Sigmoid colon (tissue), 7 donors: Measurements from ENCODE around the gene DCHS1. TPM values are rescaled to one million over a fixed set of nuclear protein-coding genes. Genes with fewer than 3 reads are reported as not detected.
"Not testable (repeated sequence)": the region's sequence is repeated elsewhere in the genome, so short reads cannot be mapped to it uniquely, and the experiment has no call there.

Experiments used
- DNase-seq: peaks from one replicate; pipeline ENCODE4 v3.0.0-alpha.2; 2019
- H3K27ac ChIP-seq, 4 donors: fragments of 200-600 bp; sonication (generic); one replicate each; pipeline ENCODE4 v1.5.1; 2016 to 2019; ENCODE audit warnings: mild to moderate bottlenecking in 1 of 4
- H3K27me3 ChIP-seq, 3 donors: fragments of 200-600 bp; sonication (generic); one replicate each; pipeline ENCODE4 v1.5.1; 2019; ENCODE audit warnings: mild to moderate bottlenecking in 1 of 3
- H3K36me3 ChIP-seq, 4 donors: fragments of 200-600 bp; sonication (generic); one replicate each; pipeline ENCODE4 v1.5.1; 2016 to 2019
- H3K4me1 ChIP-seq, 4 donors: fragments of 200-600 bp; sonication (generic); one replicate each; pipeline ENCODE4 v1.5.1; 2017 to 2019
- H3K4me3 ChIP-seq, 4 donors: fragments of 200-600 bp; sonication (generic); one replicate each; pipeline ENCODE4 v1.5.1; 2017 to 2019; ENCODE audit warnings: mild to moderate bottlenecking in 2 of 4, moderate library complexity in 1 of 4
- H3K9me3 ChIP-seq, 4 donors: fragments of 200-600 bp in 3 of 4; sonication (generic) in 3 of 4; one replicate each; pipeline versions ENCODE4 v1.5.1 to v1.6.1; 2013 to 2019
- CTCF ChIP-seq, 4 experiments: fragments of 450-650 bp in 3 of 4; fragments of 200-600 bp in 1 of 4; IDR thresholded peaks; one replicate each; pipeline ENCODE4 v1.5.1; 2016 to 2019; ENCODE audit warnings: antibody characterized with exemption in 4 of 4, mild to moderate bottlenecking in 3 of 4, moderate library complexity in 2 of 4
- EP300 ChIP-seq, 4 donors: sonication (generic); formaldehyde crosslinking; IDR thresholded peaks; one replicate each; pipeline ENCODE4 v1.6.1; 2017; ENCODE audit warnings: antibody characterized with exemption in 4 of 4
- POLR2A ChIP-seq, 2 donors: fragments of 450-650 bp; IDR thresholded peaks; one replicate each; pipeline ENCODE4 v1.6.1; 2016; ENCODE audit warnings: antibody characterized with exemption in 2 of 2, mild to moderate bottlenecking in 2 of 2, moderate library complexity in 2 of 2
- POLR2AphosphoS5 ChIP-seq, 4 donors: sonication (generic); formaldehyde crosslinking; IDR thresholded peaks; one replicate each; pipeline ENCODE4 v1.6.1; 2017; ENCODE audit warnings: antibody characterized with exemption in 4 of 4
- WGBS, 2 donors: extraction: QIAGEN DNeasy Blood & Tissue Kit; methylation state at CpG; one replicate each; pipeline ENCODE4 v1.1.7; 2013; 5-methylcytosine and 5-hydroxymethylcytosine counted together
- intact Hi-C: fragments of 100-400 bp; cut with DNase I; formaldehyde crosslinking; loops from one replicate; pipeline ENCODE4 v1.15.1; 2023
- polyA plus RNA-seq, 3 donors: library from polyadenylated mRNA; stranded (reverse); fragments of 200-250 nt; gene quantifications; one replicate each; pipeline ENCODE4 v1.2.3, GENCODE V29; 2013
- total RNA-seq, 4 donors: library from RNA; depleted of rRNA; stranded (reverse); fragments of >200 nt; gene quantifications; one replicate each; pipeline ENCODE4 v1.1.0, GENCODE V29; 2016
- donor health status: healthy with polysubstance abuse.
- donor health status: Bipolar disorder and iron deficiency.
- donor health status: healthy.

Gene DCHS1
- total RNA-seq, result 10 to 100 TPM; 21.7 to 57.1 (median 32.2) TPM
- polyA plus RNA-seq, result 1 to 10 TPM in 1 of 3 donors, under 1 TPM in 2; under 0.01 to 6.3 (median 0.46) TPM

GRCh38 chr11:6655790-6656583 lies at the start of gene DCHS1:
Gene DCHS1 (minus strand): TSS chr11:6655809. CDS start chr11:6641613, 14,196 bp downstream.
- peak; percentile 75 for DNase-seq
- Histone ChIP-seq H3K4me1 (peaks cover 0 to 34% (median 24%) of the 10 kb centered on the region in 4 donors), H3K36me3 (no peaks in the 10 kb centered on the region), H3K4me3 (peak within 1 kb of the TSS; percentile 48 to 68 (median 64)), H3K27ac (peak within 1 kb of the TSS; percentile 72 to 91 (median 84)), H3K9me3 (no peaks in the 10 kb centered on the region), H3K27me3 (no peaks in the 10 kb centered on the region)
- intact Hi-C loops, result loop anchor here (2.0 kb wide), 1 partner anchor 37 kb away; the partner anchor contains the start of gene TPP1
- WGBS, 2 donors, result 8 to 12% methylated on average over 40 to 43 of the region's 56 CpGs
- peak in 2 of 4 donors; percentile 58 to 64 for TF ChIP-seq POLR2AphosphoS5 (IDR thresholded peaks at IDR 0.05)
- TF ChIP-seq POLR2A (IDR thresholded peaks at IDR 0.05), result peak in 1 of 2 donors; percentile 32
- no peak for TF ChIP-seq CTCF (IDR thresholded peaks at IDR 0.05)
- TF ChIP-seq EP300 (IDR thresholded peaks at IDR 0.05), result no peak

- H3K4me3 ChIP-seq, result no peak overlapping the region
- H3K27ac ChIP-seq, result no peak overlapping the region
- peaks cover 0 to 3% (median 0%) of the 10 kb centered on the region in 4 donors for H3K4me1 ChIP-seq
- H3K27me3 ChIP-seq, result no peaks in the 10 kb centered on the region
- TF ChIP-seq POLR2A (IDR thresholded peaks at IDR 0.05), result no peak
- no peak for TF ChIP-seq EP300 (IDR thresholded peaks at IDR 0.05)
- TF ChIP-seq POLR2AphosphoS5 (IDR thresholded peaks at IDR 0.05), result peak in 1 of 4 donors; percentile 42
- peak; percentile 11 to 50 (median 36) for TF ChIP-seq CTCF (IDR thresholded peaks at IDR 0.05)
- H3K9me3 ChIP-seq, result no peaks in the 10 kb centered on the region
- 62 to 83% methylated on average over 2 of the region's 2 CpGs for WGBS, 2 donors
- no peaks in the 10 kb centered on the region for H3K36me3 ChIP-seq
- no peak for DNase-seq
- intact Hi-C loops, result no loop called here
Measured at GRCh38 chr11:6703247-6704063, 47.8 kb upstream of the DCHS1 start.

GRCh38 chr11:6701955-6702354 lies 46.3 kb upstream of the DCHS1 start:
- H3K9me3 ChIP-seq, H3K36me3 ChIP-seq, intact Hi-C loops, H3K4me1 ChIP-seq, H3K27ac ChIP-seq, DNase-seq, H3K27me3 ChIP-seq, H3K4me3 ChIP-seq: not testable (repeated sequence)
- 45 to 68% methylated on average over 3 of the region's 3 CpGs for WGBS, 2 donors

GRCh38 chr11:6695377-6695776 lies 39.8 kb upstream of the DCHS1 start:
- WGBS, 2 donors, result 56 to 67% methylated on average over 1 of the region's 1 CpG
- no peak for DNase-seq
- intact Hi-C loops, result no loop called here
- Histone ChIP-seq H3K36me3 (no peaks in the 10 kb centered on the region), H3K9me3 (no peaks in the 10 kb centered on the region), H3K27me3 (no peaks in the 10 kb centered on the region), H3K4me1 (peaks cover 0 to 16% (median 13%) of the 10 kb centered on the region in 4 donors), H3K27ac (peak overlapping the region; percentile 52 to 65 (median 59)), H3K4me3 (no peak overlapping the region)
- TF ChIP-seq POLR2AphosphoS5 (IDR thresholded peaks at IDR 0.05) (peak; percentile 19 to 56 (median 46)), CTCF (IDR thresholded peaks at IDR 0.05) (no peak)

- no peak for DNase-seq
- WGBS, 2 donors, result 7 to 31% methylated on average over 1 of the region's 1 CpG
- intact Hi-C loops, result no loop called here
- Histone ChIP-seq H3K27me3 (no peaks in the 10 kb centered on the region), H3K27ac (peak overlapping the region in 3 of 4 donors; percentile 39 to 65 (median 63)), H3K4me1 (peaks cover 0 to 16% (median 13%) of the 10 kb centered on the region in 4 donors), H3K36me3 (no peaks in the 10 kb centered on the region), H3K9me3 (no peaks in the 10 kb centered on the region), H3K4me3 (no peak overlapping the region)
- TF ChIP-seq POLR2AphosphoS5 (IDR thresholded peaks at IDR 0.05) (no peak), EP300 (IDR thresholded peaks at IDR 0.05) (no peak), CTCF (IDR thresholded peaks at IDR 0.05) (no peak), POLR2A (IDR thresholded peaks at IDR 0.05) (no peak)
Measured at GRCh38 chr11:6694229-6694535, 38.6 kb upstream of the DCHS1 start.
